ENCODE results near the gene MAS1L.

- TF ChIP-seq, protein P1, sequence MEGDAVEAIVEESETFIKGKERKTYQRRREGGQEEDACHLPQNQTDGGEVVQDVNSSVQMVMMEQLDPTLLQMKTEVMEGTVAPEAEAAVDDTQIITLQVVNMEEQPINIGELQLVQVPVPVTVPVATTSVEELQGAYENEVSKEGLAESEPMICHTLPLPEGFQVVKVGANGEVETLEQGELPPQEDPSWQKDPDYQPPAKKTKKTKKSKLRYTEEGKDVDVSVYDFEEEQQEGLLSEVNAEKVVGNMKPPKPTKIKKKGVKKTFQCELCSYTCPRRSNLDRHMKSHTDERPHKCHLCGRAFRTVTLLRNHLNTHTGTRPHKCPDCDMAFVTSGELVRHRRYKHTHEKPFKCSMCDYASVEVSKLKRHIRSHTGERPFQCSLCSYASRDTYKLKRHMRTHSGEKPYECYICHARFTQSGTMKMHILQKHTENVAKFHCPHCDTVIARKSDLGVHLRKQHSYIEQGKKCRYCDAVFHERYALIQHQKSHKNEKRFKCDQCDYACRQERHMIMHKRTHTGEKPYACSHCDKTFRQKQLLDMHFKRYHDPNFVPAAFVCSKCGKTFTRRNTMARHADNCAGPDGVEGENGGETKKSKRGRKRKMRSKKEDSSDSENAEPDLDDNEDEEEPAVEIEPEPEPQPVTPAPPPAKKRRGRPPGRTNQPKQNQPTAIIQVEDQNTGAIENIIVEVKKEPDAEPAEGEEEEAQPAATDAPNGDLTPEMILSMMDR (IDR thresholded peaks at IDR 0.05; ENCODE audit: low read depth, low read length): no peak
- TF ChIP-seq EZH2phosphoT487 (IDR thresholded peaks at IDR 0.05; ENCODE audit: low read depth): no peak
Observed at GRCh38 chr6:29517728-29518440, 30.1 kb upstream of the MAS1L start.

All from OCI-LY3 (cell line).